GM12892 (cell line): ENCODE results near the gene PDCD1.

Source experiments
- POLR2A ChIP-seq: IDR thresholded peaks from 2 replicates; pipeline ENCODE4 v1.6.1; 2011; ENCODE audit warnings: low read depth, low read length, control low read depth
- TAF1 ChIP-seq: IDR thresholded peaks from 2 replicates; pipeline ENCODE4 v1.6.1; 2011; ENCODE audit warnings: low read depth, mild to moderate bottlenecking, control low read depth, low read length, borderline replicate concordance

GRCh38 chr2:241809383-241810306 lies 49.0 kb downstream of the PDCD1 start:
- TF ChIP-seq POLR2A (no peak), TAF1 (no peak)
